MCF 10A (cell line): ENCODE measurements around the gene MACC1. TPM values are rescaled to one million over a fixed set of nuclear protein-coding genes. Genes with fewer than 3 reads are reported as not detected.

Source experiments
- BruUV-seq: library from RNA; stranded (reverse); fragments of 400-500 nt; replicated peaks from 2 replicates; lab custom pipeline; 2021; lab: Mats Ljungman, UMichigan
- CTCF ChIA-PET: fragments of 300-600 bp; sonication (Branson Sonifier 250); formaldehyde crosslinking; extraction: SDS; loops from one replicate; lab custom pipeline; 2021; ENCODE audit warnings: antibody characterized with exemption, inconsistent platforms; lab: Yijun Ruan, JAX
- POLR2A ChIA-PET: fragments of 300-600, 350-650 bp; sonication (Branson Sonifier 250); formaldehyde crosslinking; extraction: SDS; loops from one replicate; lab custom pipeline; 2020; ENCODE audit warnings: antibody characterized with exemption, inconsistent platforms; lab: Yijun Ruan, JAX
- DNase-seq: peaks from one replicate; pipeline ENCODE4 v3.0.0-alpha.2; 2018; ENCODE audit not compliant: unreplicated experiment
- H3K27ac Mint-ChIP-seq: one replicate; pipeline ENCODE4 v1.8.0; 2022; ENCODE audit warnings: mild to moderate bottlenecking, low read depth, mixed read lengths; ENCODE audit not compliant: unreplicated experiment
- H3K27me3 Mint-ChIP-seq: one replicate; pipeline ENCODE4 v1.8.0; 2022; ENCODE audit warnings: mixed read lengths; ENCODE audit not compliant: insufficient read depth, unreplicated experiment
- H3K36me3 Mint-ChIP-seq: one replicate; pipeline ENCODE4 v1.8.0; 2022; ENCODE audit warnings: mild to moderate bottlenecking, moderate library complexity, mixed read lengths; ENCODE audit not compliant: insufficient read depth, unreplicated experiment
- H3K4me1 Mint-ChIP-seq: one replicate; pipeline ENCODE4 v1.8.0; 2022; ENCODE audit warnings: mixed read lengths; ENCODE audit not compliant: insufficient read depth, unreplicated experiment
- H3K4me3 Mint-ChIP-seq: one replicate; pipeline ENCODE4 v1.8.0; 2022; ENCODE audit warnings: mild to moderate bottlenecking, moderate library complexity, mixed read lengths; ENCODE audit not compliant: unreplicated experiment
- H3K9me3 Mint-ChIP-seq: one replicate; pipeline ENCODE4 v1.8.0; 2022; ENCODE audit warnings: mixed read lengths; ENCODE audit not compliant: unreplicated experiment
- CTCF ChIP-seq: fragments of 200-600 bp; IDR thresholded peaks from one replicate; pipeline ENCODE4 v1.8.0; 2022; ENCODE audit warnings: antibody characterized with exemption, mild to moderate bottlenecking; ENCODE audit not compliant: unreplicated experiment
- intact Hi-C: fragments of 100-400 bp; cut with micrococcal nuclease; formaldehyde crosslinking; loops from 2 replicates; pipeline ENCODE4 v1.14.1; 2022
- total RNA-seq: library from RNA; stranded (reverse); gene quantifications from 2 replicates; pipeline ENCODE4 v1.2.3, GENCODE V29; 2022

MACC1 gene
- total RNA-seq, 1 experiment from 2014 or later: 0.14 TPM

- DNase-seq: no peak
- intact Hi-C loops: no loop called here
- no TSS peak for BruUV-seq
- Mint-ChIP-seq H3K36me3 (no peaks in the 10 kb centered on the region), H3K27me3 (no peaks in the 10 kb centered on the region), H3K4me1 (no peaks in the 10 kb centered on the region), H3K9me3 (no peaks in the 10 kb centered on the region), H3K4me3 (no peak overlapping the region), H3K27ac (no peak overlapping the region)
- CTCF ChIA-PET: no interaction called here
- TF ChIP-seq CTCF: no peak
- POLR2A ChIA-PET: no interaction called here
Observed at GRCh38 chr7:20229081-20229480, 11.9 kb upstream of the MACC1 start.

GRCh38 chr7:20228654-20229053 lies 11.5 kb upstream of the MACC1 start:
- intact Hi-C loops: no loop called here
- POLR2A ChIA-PET: no interaction called here
- no TSS peak for BruUV-seq
- H3K27me3 Mint-ChIP-seq: no peaks in the 10 kb centered on the region
- no peak overlapping the region for H3K4me3 Mint-ChIP-seq
- no peaks in the 10 kb centered on the region for H3K9me3 Mint-ChIP-seq
- H3K36me3 Mint-ChIP-seq: no peaks in the 10 kb centered on the region
- no peaks in the 10 kb centered on the region for H3K4me1 Mint-ChIP-seq
- H3K27ac Mint-ChIP-seq: no peak overlapping the region
- TF ChIP-seq CTCF: no peak
- CTCF ChIA-PET: no interaction called here
- no peak for DNase-seq

GRCh38 chr7:20227291-20227795 lies 10.2 kb upstream of the MACC1 start:
- POLR2A ChIA-PET: interaction anchor here (1.2 kb wide), 1 partner anchor 10 kb away, joined by 4 read pairs; the partner anchor contains the start of gene MACC1
- H3K4me3 Mint-ChIP-seq: no peak overlapping the region
- TF ChIP-seq CTCF: no peak
- no peaks in the 10 kb centered on the region for H3K9me3 Mint-ChIP-seq
- no peaks in the 10 kb centered on the region for H3K36me3 Mint-ChIP-seq
- intact Hi-C loops: no loop called here
- H3K4me1 Mint-ChIP-seq: no peaks in the 10 kb centered on the region
- DNase-seq: no peak
- no peaks in the 10 kb centered on the region for H3K27me3 Mint-ChIP-seq
- H3K27ac Mint-ChIP-seq: no peak overlapping the region
- CTCF ChIA-PET: interaction anchor here (0.7 kb wide), 1 partner anchor 64 kb away, joined by 4 read pairs; no protein-coding TSS in a partner anchor
- no TSS peak for BruUV-seq

GRCh38 chr7:20226860-20227259 lies 9.7 kb upstream of the MACC1 start:
- Mint-ChIP-seq H3K27ac (no peak overlapping the region), H3K9me3 (no peaks in the 10 kb centered on the region), H3K4me3 (no peak overlapping the region), H3K27me3 (no peaks in the 10 kb centered on the region), H3K4me1 (no peaks in the 10 kb centered on the region), H3K36me3 (no peaks in the 10 kb centered on the region)
- ChIA-PET POLR2A (interaction anchor here (1.2 kb wide), 1 partner anchor 10 kb away, joined by 4 read pairs; the partner anchor contains the start of gene MACC1), CTCF (interaction anchor here (0.7 kb wide), 2 partner anchors 64 to 1103 kb away, joined by 4 read pairs; no protein-coding TSS in a partner anchor)
- intact Hi-C loops: no loop called here
- no peak for DNase-seq
- BruUV-seq: no TSS peak
- TF ChIP-seq CTCF: no peak
